Trophoblast cell (in vitro differentiated cells and primary cell): ENCODE results near the gene ZNF888.

Source experiments
- DNase-seq, 2 donors: peaks; one replicate each; pipeline ENCODE4 v3.0.0-alpha.2; 2016
- H2AFZ ChIP-seq: 2 replicates; pipeline ENCODE4 v1.6.1; 2013; ENCODE audit warnings: low read length, moderate library complexity, mild to moderate bottlenecking; ENCODE audit not compliant: insufficient read depth, poor library complexity
- H2AK5ac ChIP-seq: 2 replicates; pipeline ENCODE4 v1.6.1; 2013; ENCODE audit warnings: mild to moderate bottlenecking, low read length
- H2BK120ac ChIP-seq: 2 replicates; pipeline ENCODE4 v1.6.1; 2013; ENCODE audit warnings: low read length, mild to moderate bottlenecking, moderate library complexity; ENCODE audit not compliant: insufficient read depth, poor library complexity
- H2BK12ac ChIP-seq: 2 replicates; pipeline ENCODE4 v1.6.1; 2013; ENCODE audit warnings: mild to moderate bottlenecking, low read length, moderate library complexity
- H2BK5ac ChIP-seq: 2 replicates; pipeline ENCODE4 v1.6.1; 2013; ENCODE audit warnings: low read length, low read depth, moderate library complexity, mild to moderate bottlenecking; ENCODE audit not compliant: poor library complexity
- H3K14ac ChIP-seq: 2 replicates; pipeline ENCODE4 v1.6.1; 2013; ENCODE audit warnings: mild to moderate bottlenecking, low read length
- H3K18ac ChIP-seq: 2 replicates; pipeline ENCODE4 v1.6.1; 2013; ENCODE audit warnings: mild to moderate bottlenecking, low read length
- H3K23ac ChIP-seq: 2 replicates; pipeline ENCODE4 v1.6.1; 2013; ENCODE audit warnings: low read length
- H3K27ac ChIP-seq: 2 replicates; pipeline ENCODE4 v1.5.1; 2013; ENCODE audit warnings: low read depth, mild to moderate bottlenecking, inconsistent platforms, low read length, moderate library complexity
- H3K27me3 ChIP-seq: 2 replicates; pipeline ENCODE4 v1.6.1; 2013; ENCODE audit warnings: inconsistent platforms, mild to moderate bottlenecking, low read length, moderate library complexity; ENCODE audit not compliant: insufficient read depth
- H3K36me3 ChIP-seq, 2 experiments: 1 replicate in 1 of 2; 2 replicates in 1 of 2; pipeline ENCODE4 v1.6.1; 2013; ENCODE audit warnings: low read length in 2 of 2, mild to moderate bottlenecking in 2 of 2, moderate library complexity in 1 of 2; ENCODE audit not compliant: insufficient read depth in 2 of 2, control insufficient read depth in 1 of 2
- H3K4ac ChIP-seq: 2 replicates; pipeline ENCODE4 v1.6.1; 2013; ENCODE audit warnings: low read depth, mild to moderate bottlenecking, low read length, moderate library complexity
- H3K4me1 ChIP-seq, 2 experiments: 1 replicate in 1 of 2; 2 replicates in 1 of 2; pipeline ENCODE4 v1.6.1; 2013; ENCODE audit warnings: low read length in 2 of 2, mild to moderate bottlenecking in 2 of 2, moderate library complexity in 1 of 2; ENCODE audit not compliant: insufficient read depth in 2 of 2, control insufficient read depth in 1 of 2
- H3K4me2 ChIP-seq: 2 replicates; pipeline ENCODE4 v1.6.1; 2013; ENCODE audit warnings: inconsistent platforms, mild to moderate bottlenecking, low read length, moderate library complexity
- H3K4me3 ChIP-seq: 2 replicates; pipeline ENCODE4 v1.5.1; 2013; ENCODE audit warnings: mild to moderate bottlenecking, low read depth, low read length, inconsistent platforms
- H3K79me1 ChIP-seq: one replicate; pipeline ENCODE4 v1.6.1; 2013; ENCODE audit warnings: low read length
- H3K79me2 ChIP-seq: 2 replicates; pipeline ENCODE4 v1.6.1; 2013; ENCODE audit warnings: low read length, mild to moderate bottlenecking; ENCODE audit not compliant: control insufficient read depth, insufficient read depth, poor library complexity
- H3K9ac ChIP-seq: 2 replicates; pipeline ENCODE4 v1.6.1; 2013; ENCODE audit warnings: mild to moderate bottlenecking, low read length
- H3K9me3 ChIP-seq: 2 replicates; pipeline ENCODE4 v1.6.1; 2013; ENCODE audit warnings: low read depth, mild to moderate bottlenecking, control low read depth, inconsistent platforms, low read length; ENCODE audit not compliant: insufficient read depth
- H4K12ac ChIP-seq: 2 replicates; pipeline ENCODE4 v1.6.1; 2013; ENCODE audit warnings: low read depth, mild to moderate bottlenecking, low read length, moderate library complexity
- H4K8ac ChIP-seq: 2 replicates; pipeline ENCODE4 v1.6.1; 2013; ENCODE audit warnings: low read depth, mild to moderate bottlenecking, low read length, moderate library complexity
- H4K91ac ChIP-seq: one replicate; pipeline ENCODE4 v1.6.1; 2013; ENCODE audit warnings: low read depth, mild to moderate bottlenecking, low read length, moderate library complexity
- WGBS: extraction: QIAGEN DNeasy Blood & Tissue Kit; methylation state at CpG from one replicate; pipeline ENCODE4 v1.1.7; 2013; ENCODE audit warnings: missing lambda C conversion rate; ENCODE audit not compliant: insufficient read length, insufficient coverage; ENCODE audit errors: extremely low coverage; 5-methylcytosine and 5-hydroxymethylcytosine counted together

ZNF888 gene

DNA sequence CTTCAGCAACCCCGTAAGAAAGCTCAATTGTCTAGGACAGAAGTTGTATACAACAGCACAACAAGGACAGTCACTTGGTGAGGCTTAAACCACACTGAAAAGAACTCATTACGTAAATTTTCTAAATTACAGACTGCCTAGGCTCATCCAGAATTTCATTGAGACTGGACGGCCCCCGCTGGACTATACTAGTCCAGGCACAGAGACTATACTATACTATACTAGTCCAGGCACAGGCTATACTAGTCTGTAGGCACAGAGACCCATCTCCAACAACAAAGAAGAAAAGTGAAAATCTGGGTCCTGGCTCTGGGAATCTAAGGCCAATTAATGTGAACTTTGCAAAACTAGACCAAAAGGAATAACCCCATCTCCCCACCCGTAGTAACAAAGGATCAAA lies 38.8 kb upstream of the ZNF888 start:
- peaks cover 9% of the 10 kb centered on the region for H3K79me1 ChIP-seq
- H3K4me1 ChIP-seq: peaks cover 3 to 5% of the 10 kb centered on the region in 2 experiments
- no peak overlapping the region for H3K23ac ChIP-seq
- peak overlapping the region; percentile 86 for H4K91ac ChIP-seq
- peak overlapping the region; percentile 85 for H3K4me2 ChIP-seq
- H2AK5ac ChIP-seq: peak overlapping the region; percentile 15
- H4K12ac ChIP-seq: peak overlapping the region; percentile 5
- peak overlapping the region; percentile 16 for H3K18ac ChIP-seq
- H3K14ac ChIP-seq: peak overlapping the region; percentile 52
- peak overlapping the region; percentile 6 for H2AFZ ChIP-seq
- peak overlapping the region; percentile 78 for H3K4ac ChIP-seq
- peaks cover 10% of the 10 kb centered on the region for H3K79me2 ChIP-seq
- peak overlapping the region; percentile 86 for H3K4me3 ChIP-seq
- H3K9me3 ChIP-seq: peaks cover 7% of the 10 kb centered on the region
- peak overlapping the region; percentile 79 for H3K9ac ChIP-seq
- H2BK5ac ChIP-seq: peak overlapping the region; percentile 14
- no peak overlapping the region for H2BK120ac ChIP-seq
- DNase-seq: peak in 1 of 2 donors; percentile 18
- peak overlapping the region; percentile 40 for H4K8ac ChIP-seq
- peaks cover 23 to 32% of the 10 kb centered on the region in 2 experiments for H3K36me3 ChIP-seq
- H3K27ac ChIP-seq: peak overlapping the region; percentile 49
- WGBS: no CpG with 5 or more reads among the region's 5 CpGs
- no peak overlapping the region for H2BK12ac ChIP-seq
- no peaks in the 10 kb centered on the region for H3K27me3 ChIP-seq

DNA sequence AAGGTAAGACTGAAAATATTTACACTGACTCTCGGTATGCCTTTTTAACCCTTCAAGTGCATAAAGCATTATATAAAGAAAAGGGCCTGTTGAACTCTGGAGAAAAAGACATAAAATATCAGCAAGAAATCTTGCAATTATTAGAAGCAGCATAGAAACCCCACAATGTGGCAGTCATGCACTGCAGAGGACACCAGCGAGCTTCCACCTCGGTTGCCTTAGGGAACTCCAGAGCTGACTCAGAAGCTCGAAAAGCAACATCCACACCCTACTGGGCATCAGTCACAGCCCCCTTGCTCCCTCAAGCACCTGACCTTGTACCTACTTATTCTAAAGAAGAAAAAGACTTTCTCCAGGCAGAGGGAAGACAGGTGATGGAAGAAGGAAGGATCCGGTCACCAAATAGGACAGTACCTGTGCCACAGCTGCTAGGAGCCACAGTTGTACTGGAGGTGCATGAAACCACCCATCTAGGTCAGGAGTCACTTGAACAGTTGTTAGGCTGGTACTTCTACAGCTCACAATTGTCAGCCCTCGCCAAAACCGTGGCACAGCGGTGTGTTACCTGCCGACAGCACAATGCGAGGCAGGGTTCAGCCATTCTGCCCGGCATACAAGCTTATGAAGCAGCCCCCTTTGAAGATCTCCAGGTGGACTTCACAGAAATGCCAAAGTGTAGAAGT lies 36.5 kb upstream of the ZNF888 start:
- peaks cover 3 to 5% of the 10 kb centered on the region in 2 experiments for H3K4me1 ChIP-seq
- H3K23ac ChIP-seq: no peak overlapping the region
- peaks cover 11% of the 10 kb centered on the region for H3K9me3 ChIP-seq
- no peak overlapping the region for H3K27ac ChIP-seq
- H3K27me3 ChIP-seq: no peaks in the 10 kb centered on the region
- no peak overlapping the region for H4K12ac ChIP-seq
- H3K4me3 ChIP-seq: no peak overlapping the region
- no peak overlapping the region for H3K14ac ChIP-seq
- no peak overlapping the region for H2BK5ac ChIP-seq
- no CpG with 5 or more reads among the region's 11 CpGs for WGBS
- no peak overlapping the region for H2AFZ ChIP-seq
- H3K4ac ChIP-seq: no peak overlapping the region
- no peak overlapping the region for H3K9ac ChIP-seq
- H4K91ac ChIP-seq: no peak overlapping the region
- H2BK12ac ChIP-seq: no peak overlapping the region
- peaks cover 10% of the 10 kb centered on the region for H3K79me2 ChIP-seq
- H2BK120ac ChIP-seq: no peak overlapping the region
- no peak overlapping the region for H3K18ac ChIP-seq
- peaks cover 9% of the 10 kb centered on the region for H3K79me1 ChIP-seq
- H4K8ac ChIP-seq: no peak overlapping the region
- no peak overlapping the region for H2AK5ac ChIP-seq
- peaks cover 36 to 49% of the 10 kb centered on the region in 2 experiments for H3K36me3 ChIP-seq
- DNase-seq: no peak
- no peak overlapping the region for H3K4me2 ChIP-seq

DNA sequence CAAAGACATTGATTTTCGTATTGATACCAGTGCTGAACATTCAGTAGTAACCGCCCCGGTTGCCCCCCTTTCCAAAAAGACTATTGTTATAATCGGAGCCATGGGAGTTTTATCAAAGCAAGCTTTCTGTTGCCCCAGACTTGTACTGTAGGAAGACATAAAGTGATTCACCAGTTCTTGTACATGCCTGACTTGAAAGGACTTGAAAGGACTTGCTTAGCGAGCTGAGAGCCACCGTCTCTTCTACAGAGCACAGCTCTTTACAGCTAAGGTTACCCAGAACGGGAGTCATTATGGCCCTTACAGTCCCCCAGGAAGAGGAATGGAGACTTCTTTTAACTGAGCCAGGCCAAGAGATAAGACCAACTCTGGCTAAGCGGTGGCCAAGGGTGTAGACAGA lies 34.4 kb upstream of the ZNF888 start:
- peaks cover 4% of the 10 kb centered on the region for H3K79me1 ChIP-seq
- no CpG with 5 or more reads among the region's 8 CpGs for WGBS
- H3K23ac ChIP-seq: no peak overlapping the region
- no peak overlapping the region for H2AFZ ChIP-seq
- peaks cover 47 to 60% of the 10 kb centered on the region in 2 experiments for H3K36me3 ChIP-seq
- H3K9ac ChIP-seq: no peak overlapping the region
- H2BK5ac ChIP-seq: no peak overlapping the region
- H2AK5ac ChIP-seq: no peak overlapping the region
- H3K4me2 ChIP-seq: no peak overlapping the region
- no peak overlapping the region for H4K91ac ChIP-seq
- DNase-seq: no peak
- no peak overlapping the region for H4K8ac ChIP-seq
- H3K4me1 ChIP-seq: peaks cover 0 to 5% of the 10 kb centered on the region in 2 experiments
- no peak overlapping the region for H3K4me3 ChIP-seq
- H3K79me2 ChIP-seq: peaks cover 8% of the 10 kb centered on the region
- no peak overlapping the region for H3K18ac ChIP-seq
- H3K27me3 ChIP-seq: no peaks in the 10 kb centered on the region
- no peak overlapping the region for H3K14ac ChIP-seq
- H4K12ac ChIP-seq: no peak overlapping the region
- H2BK12ac ChIP-seq: no peak overlapping the region
- no peak overlapping the region for H3K4ac ChIP-seq
- no peak overlapping the region for H2BK120ac ChIP-seq
- H3K27ac ChIP-seq: no peak overlapping the region
- H3K9me3 ChIP-seq: peaks cover 16% of the 10 kb centered on the region

DNA sequence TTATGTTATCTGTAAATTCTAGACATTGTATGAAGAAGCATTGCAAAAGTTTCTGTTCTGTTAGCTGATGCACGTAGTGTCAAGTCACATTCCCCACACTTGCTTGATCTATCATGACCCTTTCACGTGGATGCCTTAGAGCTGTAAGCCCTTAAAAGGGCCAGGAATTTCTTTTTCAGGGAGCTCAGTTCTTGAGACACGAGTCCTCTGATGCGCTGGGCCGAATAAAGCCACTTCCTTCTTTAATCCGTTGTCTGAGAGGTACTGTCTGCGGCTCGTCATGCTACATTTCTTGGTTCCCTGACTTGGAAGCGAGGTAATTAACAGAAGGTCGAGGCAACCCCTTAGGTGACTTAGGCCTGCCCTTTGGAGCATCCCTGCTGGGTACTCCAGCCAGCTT lies 33.7 kb upstream of the ZNF888 start:
- Histone ChIP-seq H3K36me3 (peaks cover 49 to 67% of the 10 kb centered on the region in 2 experiments), H3K23ac (no peak overlapping the region), H3K9ac (no peak overlapping the region), H4K8ac (no peak overlapping the region), H2BK120ac (no peak overlapping the region), H4K91ac (no peak overlapping the region), H3K18ac (no peak overlapping the region), H3K14ac (no peak overlapping the region), H2BK5ac (no peak overlapping the region), H3K4me1 (peaks cover 0 to 5% of the 10 kb centered on the region in 2 experiments), H3K79me2 (peaks cover 3% of the 10 kb centered on the region), H3K4ac (no peak overlapping the region), H3K4me3 (no peak overlapping the region), H2AFZ (no peak overlapping the region), H3K27me3 (no peaks in the 10 kb centered on the region), H3K79me1 (no peaks in the 10 kb centered on the region), H3K4me2 (no peak overlapping the region), H2AK5ac (no peak overlapping the region), H4K12ac (no peak overlapping the region), H3K9me3 (peaks cover 17% of the 10 kb centered on the region), H3K27ac (no peak overlapping the region), H2BK12ac (no peak overlapping the region)
- DNase-seq: no peak
- WGBS: no CpG with 5 or more reads among the region's 10 CpGs
